ENCODE results near the gene KDM4F.

GRCh38 chr11:95035316-95035715 lies 13.9 kb upstream of the KDM4F start:
- TF ChIP-seq POLR2A (IDR thresholded peaks at IDR 0.05) (no peak), CTCF (IDR thresholded peaks at IDR 0.05) (no peak), POLR2AphosphoS5 (IDR thresholded peaks at IDR 0.05) (no peak), EP300 (IDR thresholded peaks at IDR 0.05; ENCODE audit: low read depth) (no peak)
